Anterior cingulate cortex (tissue), 58 donors: ENCODE results near the gene PSMG3.

ENCODE experiments used
- DNase-seq, 58 donors: peaks; one replicate each; lab custom pipeline; 2025; lab: John Stamatoyannopoulos, UW

The PSMG3 gene

DNA sequence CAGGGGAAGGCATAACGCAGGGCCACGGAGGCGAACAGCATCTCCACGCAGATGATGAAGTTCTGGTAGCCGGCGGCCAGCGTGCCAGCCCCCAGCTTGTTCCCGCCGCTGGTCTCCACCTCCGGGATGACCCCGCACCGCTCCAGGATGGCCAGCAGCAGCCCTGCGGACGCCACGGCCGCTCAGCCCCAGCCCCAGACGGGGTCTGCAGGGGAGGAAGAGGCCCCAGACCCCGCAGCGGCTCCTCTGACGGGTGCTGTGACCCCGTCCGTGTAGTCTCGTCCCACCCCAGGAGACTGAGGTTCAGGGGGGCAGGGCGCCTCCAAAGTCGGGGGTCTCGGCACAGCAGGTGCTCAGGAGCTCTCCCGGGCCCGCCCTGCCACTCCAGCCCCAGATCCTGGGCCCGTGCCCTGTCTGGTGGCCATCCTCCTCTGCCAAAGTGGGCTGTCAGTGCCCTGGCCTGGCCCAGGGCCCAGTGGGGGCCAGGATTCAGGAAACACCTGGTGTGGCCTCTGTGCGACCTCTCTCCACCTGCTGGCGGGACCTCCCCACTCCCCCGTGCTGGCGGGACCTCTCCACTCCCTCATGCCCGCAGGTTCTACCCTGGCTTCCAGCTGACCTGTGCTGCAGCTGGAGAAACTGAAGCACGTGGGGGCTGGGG, 21.9 kb downstream of the PSMG3 start:
- DNase-seq = no peak

DNA sequence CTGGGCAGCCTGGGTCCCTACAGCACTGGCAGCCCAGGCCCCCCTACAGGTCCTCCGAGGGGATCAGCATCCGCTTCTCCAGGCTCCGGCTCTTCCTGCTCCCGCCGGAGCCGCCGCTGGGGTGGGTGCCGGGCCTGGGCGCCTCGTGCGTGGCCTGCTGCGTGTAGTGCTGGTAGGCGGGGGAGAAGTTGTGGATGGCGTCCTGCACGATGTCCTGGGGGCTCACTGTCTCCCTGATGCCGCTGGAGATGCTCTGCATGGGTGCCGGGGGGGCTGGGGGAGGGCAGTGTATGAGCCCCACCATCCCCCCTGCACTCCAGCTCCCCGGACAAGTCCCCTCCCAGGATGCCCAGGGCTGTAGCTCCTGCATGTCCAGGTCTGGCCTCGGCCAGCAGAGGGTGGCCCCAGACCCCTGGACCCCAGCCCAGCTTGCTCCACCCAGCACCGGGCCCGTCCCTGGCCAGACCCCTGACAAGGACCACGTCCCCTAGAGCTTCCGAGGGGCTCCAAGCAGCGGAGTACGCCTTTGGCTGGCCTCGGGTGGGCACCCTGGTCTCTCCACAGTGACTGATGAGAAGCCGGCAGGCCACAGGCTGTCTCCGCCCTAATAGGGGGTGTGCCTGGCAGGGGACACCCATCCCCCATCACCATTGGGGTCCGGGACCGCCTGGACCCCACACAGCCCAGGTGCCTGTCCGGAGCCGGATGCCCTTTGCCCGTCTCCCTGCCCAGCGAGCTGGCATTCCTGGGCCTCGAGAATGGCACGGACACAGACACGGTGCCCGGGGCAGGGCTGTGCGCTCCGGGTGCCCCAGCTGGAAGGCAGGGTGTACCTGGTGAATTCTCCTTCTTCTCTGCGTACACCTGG, 22.7 kb downstream of the PSMG3 start:
- DNase-seq = no peak

DNA sequence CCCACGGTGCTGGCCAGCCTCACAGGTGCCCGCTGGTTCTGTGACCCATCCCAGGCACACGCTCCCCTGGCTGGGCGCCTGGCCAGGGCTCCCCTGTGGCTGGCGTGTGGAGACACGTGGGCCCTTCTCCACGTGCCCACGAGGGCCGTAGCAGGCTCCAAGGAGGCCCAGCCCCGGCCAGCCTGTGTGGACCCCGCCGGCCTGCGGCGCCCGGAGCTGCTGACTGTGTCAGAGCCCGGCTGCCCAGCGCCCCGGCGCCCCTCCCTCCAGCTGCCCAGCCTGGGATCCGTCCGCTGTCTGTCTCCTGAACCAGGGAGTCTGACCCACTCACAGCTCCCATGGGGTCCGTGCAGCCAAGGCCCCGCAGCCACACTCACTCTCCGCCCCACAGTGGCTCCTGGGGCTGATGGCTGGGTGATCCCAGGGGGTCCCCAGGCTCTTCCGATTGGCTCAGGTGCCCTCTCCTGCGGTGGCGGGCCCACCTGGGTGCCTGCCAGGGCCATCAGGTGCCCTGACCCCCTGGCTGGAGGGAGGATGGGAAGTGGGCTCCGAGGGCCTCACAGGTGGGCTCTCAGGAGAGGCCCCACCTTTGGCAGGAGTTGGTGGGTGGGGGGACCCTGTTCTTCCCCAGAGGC, 23.4 kb downstream of the PSMG3 start:
- DNase-seq = no peak

DNA sequence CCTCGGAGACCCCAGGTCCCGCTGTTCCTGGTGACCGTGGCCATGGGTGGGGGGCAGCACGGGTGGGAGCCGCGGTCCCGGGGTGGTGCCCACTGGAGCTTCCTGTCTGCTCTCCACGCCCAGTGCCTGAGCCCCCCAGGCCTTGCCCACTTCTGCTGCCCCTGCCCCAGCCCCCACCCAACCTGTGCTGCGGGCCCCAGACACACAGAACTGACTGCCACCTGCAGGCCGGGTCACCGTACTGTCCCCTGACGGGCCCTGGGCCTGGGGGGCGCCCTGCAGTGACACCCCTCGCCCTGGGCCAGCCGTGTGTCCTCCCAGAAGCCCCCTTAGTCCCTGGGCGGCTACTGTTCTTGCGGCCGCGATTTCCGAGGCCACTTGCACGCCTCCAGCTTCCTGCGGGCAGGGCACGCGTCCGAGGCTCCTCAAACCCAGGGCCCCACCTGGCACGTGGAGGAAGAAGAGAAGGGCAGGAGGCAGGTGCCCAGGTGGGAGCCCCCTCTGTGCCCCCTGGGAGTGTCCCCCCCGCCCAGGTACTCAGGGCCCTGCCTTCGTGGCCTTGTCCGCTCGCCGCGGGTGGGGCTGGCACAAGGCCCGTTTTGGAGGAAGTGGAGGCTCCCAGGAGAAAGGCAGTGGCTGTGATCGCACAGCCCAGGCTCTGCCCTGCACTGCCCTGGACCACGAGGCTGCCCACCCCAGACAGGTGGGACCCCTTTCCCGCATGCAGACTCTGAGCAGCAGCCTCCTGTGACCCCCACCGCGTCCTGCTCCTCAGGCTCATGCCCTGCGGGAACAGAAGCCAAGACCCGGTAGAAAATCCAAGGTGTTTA, 24.2 kb downstream of the PSMG3 start:
- no peak for DNase-seq

DNA sequence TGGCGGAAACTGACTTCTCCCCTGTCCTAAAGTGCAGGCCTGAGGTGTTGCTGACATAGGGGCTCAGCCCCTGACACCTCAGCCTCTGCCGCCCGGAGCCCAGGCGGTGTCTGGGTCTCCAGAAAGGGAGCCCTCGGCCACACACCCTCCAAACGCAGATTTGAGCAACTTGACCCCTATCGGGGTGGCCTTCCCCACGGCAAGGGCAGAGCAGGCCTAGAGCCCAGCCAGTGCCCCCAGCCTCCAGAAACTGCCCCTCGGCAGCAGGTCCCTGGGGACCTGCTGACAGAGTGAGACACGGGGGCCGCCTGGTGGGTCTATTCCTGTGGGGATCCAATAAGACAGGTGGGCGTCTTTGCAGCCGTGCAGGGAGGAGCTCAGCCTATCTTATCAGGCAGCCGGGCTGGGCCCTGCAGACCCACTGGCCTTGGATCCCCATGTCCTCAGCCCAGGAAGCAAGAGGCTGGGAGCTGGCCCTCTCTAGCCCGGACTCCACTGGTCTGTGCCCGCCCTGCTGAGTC, 24.9 kb downstream of the PSMG3 start:
- DNase-seq = no peak

DNA sequence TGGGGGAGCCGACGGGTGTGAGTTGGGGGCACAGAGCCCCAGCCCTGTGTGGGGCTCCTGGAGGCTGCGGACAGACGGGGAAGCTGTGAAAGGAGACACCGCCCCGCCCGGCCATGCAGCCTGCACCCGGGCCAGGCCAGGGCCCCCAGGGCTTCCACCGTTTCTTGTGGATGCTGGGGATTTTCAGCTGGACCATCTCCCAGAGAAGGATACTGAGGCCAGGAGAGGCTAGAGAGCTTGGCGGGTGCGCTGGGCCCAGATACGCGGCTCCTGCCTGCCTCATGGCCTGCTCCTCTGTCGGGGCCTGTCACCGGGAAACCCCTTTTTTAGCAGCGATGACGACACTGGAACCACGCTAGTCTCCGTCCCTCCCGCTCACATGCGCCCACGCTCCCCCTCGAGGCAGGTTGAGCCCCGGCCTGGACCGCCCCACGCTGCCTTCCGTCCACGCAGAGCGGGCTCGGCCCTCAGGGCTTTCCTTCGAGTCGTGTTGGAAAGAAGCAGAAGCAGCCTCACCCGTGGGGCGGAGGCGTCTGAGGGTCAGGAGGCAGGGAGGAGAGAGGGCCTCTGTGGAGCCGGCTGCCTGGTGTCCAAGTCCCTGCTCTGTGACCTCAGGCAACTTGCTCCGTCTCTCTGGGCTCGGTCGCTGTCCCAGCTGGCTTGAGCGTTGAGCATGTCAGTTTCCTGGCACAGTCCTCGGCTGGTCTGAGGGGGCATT, 25.5 kb downstream of the PSMG3 start:
- no peak for DNase-seq

DNA sequence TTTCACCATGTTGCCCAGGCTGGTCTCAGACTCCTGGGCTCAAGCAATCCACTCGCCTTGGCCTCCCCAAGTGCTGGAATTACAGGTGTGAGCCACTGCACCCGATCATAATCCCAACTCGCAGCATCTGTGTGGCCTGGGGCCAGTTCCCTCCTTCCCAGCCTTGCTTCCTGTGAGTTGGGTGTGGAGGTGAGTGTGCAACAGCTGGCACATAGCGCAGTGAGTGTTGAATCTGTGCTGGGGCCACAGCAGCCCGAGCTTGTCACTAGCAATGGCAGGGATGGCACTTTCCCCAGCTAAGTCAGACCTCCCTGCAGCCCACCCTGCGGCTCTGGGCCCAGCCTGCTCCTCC, 26.0 kb downstream of the PSMG3 start:
- DNase-seq = no peak

DNA sequence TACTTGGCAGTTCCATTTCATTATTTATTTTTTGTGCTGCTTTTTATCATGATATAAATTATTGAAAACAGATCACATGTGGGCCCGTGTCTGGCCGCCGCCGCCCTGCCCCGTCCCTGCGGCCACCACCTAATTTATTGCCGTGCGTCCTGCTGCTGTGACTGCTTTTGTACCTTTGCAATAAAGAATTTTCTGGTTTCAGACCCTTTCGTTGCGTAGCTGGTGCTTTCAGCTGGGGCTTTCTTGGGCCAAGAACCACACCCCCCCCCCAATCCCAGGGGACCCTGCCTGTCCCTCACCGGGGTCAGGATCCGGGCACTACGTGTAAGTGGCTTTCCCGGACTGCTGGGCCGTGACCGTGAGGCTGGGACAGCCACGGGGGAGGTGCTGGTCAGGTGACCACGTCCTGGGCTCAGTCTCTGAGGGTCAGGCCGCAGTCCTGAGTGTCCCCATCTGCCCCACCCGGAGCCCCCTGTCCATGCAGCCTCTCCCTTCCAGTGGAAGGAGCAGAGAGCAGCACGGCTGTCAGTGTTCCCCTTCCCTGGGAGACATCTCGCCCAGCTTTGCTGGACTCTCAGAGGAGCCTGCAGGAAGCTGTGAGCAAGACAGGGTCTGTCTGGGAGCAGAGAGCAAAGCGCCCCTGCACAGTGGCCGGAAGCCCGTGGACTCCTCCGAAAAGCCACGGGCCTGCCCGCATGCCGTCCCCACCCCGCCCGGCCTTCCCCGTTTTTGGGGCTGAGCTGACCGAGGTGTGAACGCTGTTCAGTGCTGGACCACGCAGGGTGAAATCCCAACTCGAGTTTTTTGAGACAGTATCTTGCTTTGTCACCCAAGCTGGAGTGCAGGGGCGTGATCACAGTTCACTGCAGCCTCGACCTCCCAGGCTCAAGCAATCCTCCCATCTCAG, 26.7 kb downstream of the PSMG3 start:
- no peak for DNase-seq

DNA sequence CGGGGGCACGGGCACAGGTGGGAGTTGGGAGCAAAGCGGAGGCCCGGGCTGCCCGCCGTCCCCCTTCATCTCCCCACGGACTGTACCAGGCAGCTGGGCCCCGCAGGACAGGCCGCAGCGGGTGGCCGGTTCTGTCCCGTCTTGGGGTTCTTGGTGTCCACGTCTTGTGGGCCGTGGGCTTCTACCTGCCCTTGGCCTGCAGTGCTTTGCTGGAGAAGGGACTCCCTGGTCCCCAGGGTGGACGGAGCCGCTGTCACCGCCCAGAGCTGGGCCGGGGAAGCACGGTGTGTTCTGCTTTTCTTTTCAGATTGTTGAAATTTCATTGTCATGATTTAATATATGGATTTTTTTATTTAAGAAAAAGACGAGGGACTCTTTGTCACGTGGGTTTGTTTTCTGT, 27.5 kb downstream of the PSMG3 start:
- no peak for DNase-seq

DNA sequence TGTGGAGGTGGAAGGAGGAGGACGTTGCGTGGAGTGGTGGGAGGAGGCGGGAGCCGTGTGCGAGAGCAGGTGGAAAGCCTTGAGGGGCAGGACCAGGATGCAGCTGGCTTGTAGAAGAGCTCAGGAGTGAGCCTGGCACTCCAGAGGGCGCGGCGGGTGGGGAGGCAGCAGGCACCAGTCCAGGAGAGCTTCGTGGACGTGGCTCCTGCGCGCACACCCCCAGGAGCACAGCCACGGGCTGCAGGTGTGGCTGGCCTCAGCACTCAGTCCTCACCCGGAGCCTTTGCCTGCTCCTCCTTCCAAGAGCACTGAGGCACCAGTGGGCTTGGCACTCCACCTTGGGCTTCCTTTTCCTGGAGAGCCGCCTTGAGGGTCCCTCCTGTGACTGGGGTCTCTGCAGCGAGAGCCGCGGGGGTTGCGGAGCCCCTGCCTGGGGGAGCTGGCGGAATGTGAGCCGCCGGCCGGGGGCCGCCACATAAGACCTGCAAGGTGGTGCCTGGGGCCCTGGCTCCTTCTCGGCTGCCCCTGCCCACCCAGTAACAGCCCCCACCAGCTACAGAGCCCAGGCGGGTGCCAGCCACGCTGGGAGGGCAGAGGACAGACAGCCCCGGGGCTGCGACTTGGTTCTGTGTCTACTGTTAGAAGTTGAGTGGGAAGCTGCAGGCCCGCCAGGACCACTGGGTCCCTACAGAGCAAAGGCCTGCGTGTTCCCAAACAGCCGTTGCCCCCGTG, 28.2 kb downstream of the PSMG3 start:
- no peak for DNase-seq

DNA sequence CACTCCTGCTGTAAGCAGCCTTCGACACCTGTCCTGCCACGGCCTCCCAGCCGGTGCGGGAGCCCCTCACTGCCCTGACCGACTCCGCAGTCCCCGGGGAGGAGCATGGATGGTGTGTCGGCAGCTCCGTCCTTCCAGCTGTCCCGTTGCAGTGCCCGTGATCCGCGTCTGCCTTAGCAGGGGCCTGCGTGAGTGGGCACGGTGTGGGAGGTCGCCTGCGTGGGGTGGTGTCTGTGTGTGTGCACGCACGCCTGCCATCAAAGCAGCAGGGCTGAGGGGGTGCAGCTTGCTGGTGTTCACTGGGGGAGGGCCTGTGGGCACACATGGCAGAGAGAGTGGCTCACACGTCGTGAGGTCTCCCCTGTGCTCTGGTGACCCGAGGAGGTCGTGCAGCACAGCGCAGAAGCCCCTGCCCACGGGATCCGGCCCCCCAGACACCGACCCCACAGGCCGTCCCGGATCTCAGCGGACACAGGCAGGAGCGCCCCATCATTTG, 29.0 kb downstream of the PSMG3 start:
- no peak for DNase-seq

DNA sequence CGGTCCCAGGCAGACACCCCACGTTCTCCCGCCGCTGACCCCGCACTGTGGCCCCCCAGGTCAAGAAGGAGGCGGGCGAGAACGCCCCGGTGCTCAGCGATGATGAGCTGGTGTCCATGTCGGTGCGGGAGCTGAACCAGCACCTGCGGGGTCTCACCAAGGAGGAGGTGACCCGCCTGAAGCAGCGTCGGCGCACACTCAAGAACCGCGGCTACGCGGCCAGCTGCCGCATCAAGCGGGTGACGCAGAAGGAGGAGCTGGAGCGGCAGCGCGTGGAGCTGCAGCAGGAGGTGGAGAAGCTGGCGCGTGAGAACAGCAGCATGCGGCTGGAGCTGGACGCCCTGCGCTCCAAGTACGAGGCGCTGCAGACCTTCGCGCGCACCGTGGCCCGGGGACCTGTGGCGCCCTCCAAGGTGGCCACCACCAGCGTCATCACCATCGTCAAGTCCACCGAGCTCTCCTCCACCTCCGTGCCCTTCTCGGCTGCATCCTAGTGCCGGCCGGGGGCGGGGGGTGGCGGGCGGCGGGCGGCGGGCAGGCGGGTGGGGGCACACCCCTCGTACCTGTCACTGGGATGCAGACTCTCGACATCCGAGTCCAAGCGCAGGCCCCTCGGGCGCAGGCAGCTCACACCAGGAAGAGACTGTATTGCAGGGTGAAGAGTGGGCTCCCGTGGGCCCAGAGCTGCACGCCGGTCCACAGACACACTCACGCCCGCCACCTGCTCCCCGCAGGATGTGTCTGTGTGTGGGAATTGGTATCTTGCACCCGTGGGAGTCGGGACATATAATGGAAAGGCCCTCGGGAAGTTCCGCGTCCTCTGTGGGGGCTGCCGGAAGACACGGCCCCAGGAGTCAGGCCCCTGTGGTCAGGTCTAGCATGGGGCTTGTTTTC, 29.7 kb downstream of the PSMG3 start:
- DNase-seq = no peak

DNA sequence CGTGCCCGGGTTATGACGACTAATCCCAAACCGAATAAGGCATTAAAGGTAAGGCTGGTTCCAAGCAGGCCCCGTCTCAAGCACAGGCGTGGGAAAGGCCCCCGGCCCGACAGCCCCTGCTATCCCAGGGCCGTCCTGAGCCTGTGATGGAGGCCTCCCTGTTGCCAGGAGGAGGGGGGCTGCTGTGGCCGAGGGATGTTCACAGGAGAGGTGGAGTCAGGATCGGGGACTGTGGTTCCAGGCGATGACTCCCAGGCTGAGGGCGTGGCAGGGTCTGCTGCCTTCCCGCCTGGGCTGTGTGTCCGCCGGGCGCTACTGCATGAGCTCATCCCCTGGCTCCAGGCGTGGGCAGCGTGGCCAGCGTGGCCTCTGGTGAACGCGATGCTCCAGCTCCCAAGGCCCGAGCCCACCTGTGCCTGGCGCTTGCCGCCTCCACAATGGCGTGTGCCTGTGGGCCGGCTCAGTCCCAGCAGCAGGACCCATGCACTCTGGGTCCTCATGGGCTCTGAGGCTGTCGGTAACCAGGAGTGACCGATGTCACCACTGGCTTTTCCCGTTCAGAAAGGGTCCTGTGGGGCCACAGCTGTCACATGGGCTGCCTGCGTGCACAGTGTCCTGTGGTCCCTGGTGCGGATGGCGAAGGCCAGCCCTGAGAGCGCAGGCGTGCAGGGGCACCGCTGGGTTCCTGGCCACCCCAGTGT, 30.5 kb downstream of the PSMG3 start:
- no peak for DNase-seq

DNA sequence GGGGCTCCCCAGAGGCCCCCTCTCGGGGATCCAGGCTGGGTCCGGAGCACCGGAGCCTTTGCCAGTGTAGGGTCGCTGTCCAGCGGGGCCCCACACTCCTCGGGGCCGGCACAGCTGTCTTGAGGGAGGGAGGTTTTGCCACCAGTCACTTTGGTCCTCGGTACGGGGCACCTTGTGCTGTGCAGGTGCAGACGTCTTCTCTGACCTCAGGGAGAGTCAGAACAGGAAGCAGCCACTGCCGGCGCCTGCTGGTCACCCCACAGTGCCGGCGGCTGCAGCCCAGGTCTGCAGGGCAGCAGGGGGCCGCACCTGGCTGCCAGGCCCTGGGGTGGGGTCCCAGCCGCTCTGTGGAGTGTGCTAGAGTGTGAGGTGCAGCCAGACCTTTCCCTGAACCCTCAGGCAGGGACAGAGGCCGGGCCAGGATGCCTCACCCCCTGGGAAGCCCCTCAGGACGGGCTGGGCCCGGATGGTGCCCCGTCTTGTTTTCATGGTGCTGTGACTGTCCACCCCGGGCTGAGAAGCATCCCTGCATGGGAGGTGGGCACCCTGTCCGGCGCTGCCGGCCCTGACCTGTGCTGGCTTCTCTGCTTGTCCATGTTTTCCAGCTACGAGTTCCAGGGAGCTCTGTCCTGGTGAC, 31.2 kb downstream of the PSMG3 start:
- no peak for DNase-seq

DNA sequence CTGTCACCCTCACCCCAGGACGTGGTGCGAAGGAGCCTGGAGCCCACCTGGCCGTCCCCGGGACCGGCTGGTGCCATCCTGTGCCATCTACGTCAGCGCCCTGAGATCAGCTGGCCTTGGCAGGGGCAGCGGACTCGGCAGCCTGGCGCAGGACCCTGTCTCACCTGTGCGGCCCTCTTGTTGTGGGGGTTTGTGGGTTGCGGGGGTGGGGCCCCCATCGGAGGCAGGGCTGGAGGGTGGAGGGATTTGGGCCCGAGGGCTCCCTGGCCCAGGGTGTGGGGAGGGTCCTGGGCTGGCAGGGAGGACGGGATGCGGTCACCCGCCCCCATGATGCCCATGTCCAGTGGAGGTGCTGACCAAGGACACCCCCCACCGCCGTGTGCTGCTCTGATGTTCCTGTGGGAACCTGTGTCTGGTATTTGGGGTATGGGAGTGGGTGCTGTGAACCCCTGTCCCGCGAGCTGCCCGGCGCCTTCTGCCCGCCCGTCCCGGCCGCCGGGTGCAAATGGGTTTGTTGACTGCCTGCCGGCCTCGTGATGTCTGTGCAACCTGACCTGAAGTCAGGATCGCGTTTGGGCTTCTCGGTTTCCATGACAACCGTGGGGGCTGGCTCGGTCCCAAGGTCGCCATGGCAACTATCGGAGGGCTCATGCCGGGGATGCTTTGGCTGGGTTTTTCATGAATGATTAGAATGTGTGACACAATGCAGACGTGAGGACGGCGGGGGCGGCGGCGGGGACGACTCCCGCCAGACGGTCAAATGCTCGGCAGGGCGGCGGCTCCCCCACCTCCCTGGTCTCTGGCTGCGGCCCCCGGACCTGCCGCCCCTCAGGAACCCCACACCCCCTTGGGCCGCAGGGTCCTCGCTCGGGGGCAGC, 32.1 kb downstream of the PSMG3 start:
- DNase-seq = peak in 54 of 58 donors; percentile 16 to 92 (median 62)
